Measurements from ENCODE around the gene PCDHGB3.
"Not testable (repeated sequence)": the region's sequence is repeated elsewhere in the genome, so short reads cannot be mapped to it uniquely, and the experiment has no call there.

Gene PCDHGB3

DNA sequence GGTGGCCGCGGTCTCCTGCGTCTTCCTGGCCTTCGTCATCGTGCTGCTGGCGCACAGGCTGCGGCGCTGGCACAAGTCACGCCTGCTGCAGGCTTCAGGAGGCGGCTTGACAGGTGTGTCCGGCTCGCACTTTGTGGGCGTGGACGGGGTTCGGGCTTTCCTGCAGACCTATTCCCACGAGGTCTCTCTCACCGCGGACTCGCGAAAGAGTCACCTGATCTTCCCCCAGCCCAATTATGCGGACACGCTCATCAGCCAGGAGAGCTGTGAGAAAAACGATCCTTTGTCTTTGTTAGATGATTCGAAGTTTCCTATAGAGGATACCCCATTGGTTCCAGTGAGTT, 45.2 kb downstream of the PCDHGB3 start:
- FAIRE-seq; DNase-seq (ENCODE audit: insufficient read length, low spot score): not testable (repeated sequence)

DNA sequence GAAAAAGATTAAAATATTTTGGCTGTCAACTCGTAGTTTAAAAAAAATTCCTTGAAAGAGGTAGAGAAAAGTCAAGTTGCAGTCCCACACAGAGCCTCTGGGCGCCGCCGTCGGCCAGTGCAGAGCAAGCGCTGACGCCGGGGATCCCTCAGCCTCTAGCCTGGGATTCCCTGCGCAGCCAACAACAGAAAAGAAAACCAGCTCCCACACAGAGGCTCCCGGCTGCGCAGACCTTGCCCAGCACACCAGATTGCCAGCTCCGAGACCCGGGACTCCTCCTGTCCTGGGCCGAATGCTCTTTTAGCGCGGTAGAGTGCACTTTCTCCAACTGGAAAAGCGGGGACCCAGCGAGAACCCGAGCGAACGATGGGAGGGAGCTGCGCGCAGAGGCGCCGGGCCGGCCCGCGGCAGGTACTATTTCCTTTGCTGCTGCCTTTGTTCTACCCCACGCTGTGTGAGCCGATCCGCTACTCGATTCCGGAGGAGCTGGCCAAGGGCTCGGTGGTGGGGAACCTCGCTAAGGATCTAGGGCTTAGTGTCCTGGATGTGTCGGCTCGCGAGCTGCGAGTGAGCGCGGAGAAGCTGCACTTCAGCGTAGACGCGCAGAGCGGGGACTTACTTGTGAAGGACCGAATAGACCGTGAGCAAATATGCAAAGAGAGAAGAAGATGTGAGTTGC, 47.6 kb downstream of the PCDHGB3 start, which contains the start of gene PCDHGB7:
Gene PCDHGB7, plus strand, starts transcription at position 184 of the 679 bp plus-strand sequence. Its CDS starts 183 bp downstream, at position 367.
- DNase-seq (ENCODE audit: insufficient read length, low spot score); FAIRE-seq: not testable (repeated sequence)

DNA sequence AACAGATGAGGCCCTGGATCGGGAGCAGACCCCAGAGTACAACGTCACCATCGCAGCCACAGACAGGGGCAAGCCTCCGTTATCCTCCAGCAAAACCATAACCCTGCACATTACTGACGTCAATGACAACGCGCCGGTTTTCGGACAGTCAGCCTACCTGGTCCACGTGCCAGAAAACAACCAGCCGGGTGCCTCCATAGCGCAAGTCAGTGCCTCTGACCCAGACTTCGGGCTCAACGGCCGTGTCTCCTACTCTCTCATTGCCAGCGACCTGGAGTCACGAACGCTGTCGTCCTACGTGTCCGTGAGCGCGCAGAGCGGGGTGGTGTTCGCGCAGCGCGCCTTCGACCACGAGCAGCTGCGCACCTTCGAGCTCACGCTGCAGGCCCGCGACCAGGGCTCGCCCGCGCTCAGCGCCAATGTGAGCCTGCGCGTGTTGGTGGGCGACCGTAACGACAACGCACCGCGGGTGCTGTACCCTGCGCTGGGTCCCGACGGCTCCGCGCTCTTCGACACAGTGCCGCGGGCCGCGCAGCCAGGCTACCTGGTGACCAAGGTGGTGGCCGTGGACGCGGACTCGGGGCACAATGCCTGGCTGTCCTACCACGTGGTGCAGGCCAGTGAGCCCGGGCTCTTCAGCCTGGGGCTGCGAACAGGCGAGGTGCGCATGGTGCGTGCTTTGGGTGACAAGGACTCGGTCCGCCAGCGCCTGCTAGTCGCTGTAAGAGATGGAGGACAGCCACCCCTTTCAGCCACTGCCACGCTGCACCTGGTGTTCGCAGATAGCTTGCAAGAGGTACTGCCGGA, 49.2 kb downstream of the PCDHGB3 start:
- DNase-seq (ENCODE audit: insufficient read length, low spot score) = no peak

DNA sequence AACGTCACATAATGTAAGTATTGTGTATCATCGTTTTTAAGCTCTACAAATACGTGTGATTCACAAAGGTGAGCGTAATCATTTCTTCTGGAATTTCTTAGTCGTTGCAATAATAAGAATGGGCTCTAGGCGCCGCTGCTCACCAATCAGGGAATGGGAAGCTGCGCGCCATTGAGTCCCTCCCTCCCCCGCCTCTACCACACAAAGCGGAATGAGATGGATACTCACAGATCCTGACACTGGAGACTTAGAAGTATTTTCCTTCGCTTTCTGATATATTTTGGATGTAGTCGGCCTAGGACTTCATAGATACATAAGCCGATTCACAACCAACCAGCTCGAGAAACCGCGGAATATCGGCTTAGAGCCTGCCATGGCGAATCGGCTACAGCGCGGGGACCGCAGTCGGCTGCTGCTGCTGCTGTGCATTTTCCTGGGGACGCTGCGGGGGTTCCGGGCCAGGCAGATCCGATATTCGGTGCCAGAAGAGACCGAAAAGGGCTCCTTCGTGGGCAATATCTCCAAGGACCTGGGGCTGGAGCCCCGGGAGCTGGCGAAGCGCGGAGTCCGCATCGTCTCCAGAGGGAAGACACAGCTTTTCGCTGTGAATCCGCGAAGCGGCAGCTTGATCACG, 50.9 kb downstream of the PCDHGB3 start, which contains the start of gene PCDHGA11:
Gene PCDHGA11, plus strand, starts transcription at position 197 of the 634 bp plus-strand sequence. Its CDS starts 177 bp downstream, at position 374.
- FAIRE-seq = no peak
- no peak for DNase-seq (ENCODE audit: insufficient read length, low spot score)

More for the DNA sequence above, 49.2 kb downstream of the PCDHGB3 start:
- FAIRE-seq = no peak

DNA sequence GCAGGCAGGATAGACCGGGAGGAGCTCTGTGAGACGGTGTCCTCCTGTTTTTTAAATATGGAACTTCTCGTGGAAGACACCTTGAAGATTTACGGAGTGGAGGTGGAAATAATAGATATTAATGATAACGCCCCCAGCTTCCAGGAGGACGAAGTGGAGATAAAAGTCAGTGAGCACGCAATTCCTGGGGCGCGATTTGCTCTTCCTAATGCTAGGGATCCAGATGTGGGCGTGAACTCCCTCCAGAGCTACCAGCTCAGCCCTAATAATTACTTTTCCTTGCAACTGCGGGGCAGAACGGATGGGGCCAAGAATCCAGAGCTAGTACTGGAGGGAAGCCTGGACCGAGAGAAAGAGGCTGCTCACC, 51.4 kb downstream of the PCDHGB3 start:
- FAIRE-seq = no peak
- no peak for DNase-seq (ENCODE audit: insufficient read length, low spot score)
